PC-3 (cell line): ENCODE measurements around the gene MED15. TPM values are rescaled to one million over a fixed set of nuclear protein-coding genes. Genes with fewer than 3 reads are reported as not detected.
"Not testable (repeated sequence)": the region's sequence is repeated elsewhere in the genome, so short reads cannot be mapped to it uniquely, and the experiment has no call there.

Experiments used
- ATAC-seq: fragments of 200-7000 bp; cut with Tn5 transposase; 2 replicates; pipeline ENCODE4 v1.9.1; 2020; ENCODE audit warnings: mild to moderate bottlenecking, moderate library complexity
- BruUV-seq: library from RNA; stranded (reverse); fragments of 400-500 nt; replicated peaks from 2 replicates; lab custom pipeline; 2021; lab: Mats Ljungman, UMichigan
- CTCF ChIA-PET: fragments of 300-600 bp; sonication (Branson Sonifier 250); formaldehyde crosslinking; loops from one replicate; lab custom pipeline; 2022; ENCODE audit warnings: antibody characterized with exemption; lab: Charles Lee
- POLR2A ChIA-PET: fragments of 300-600 bp; sonication (Branson Sonifier 250); formaldehyde crosslinking; loops from one replicate; lab custom pipeline; 2022; ENCODE audit warnings: antibody characterized with exemption; ENCODE audit not compliant: unreplicated experiment; lab: Charles Lee
- DNase-seq: peaks from one replicate; pipeline ENCODE4 v3.0.0-alpha.2; 2015
- H2AFZ ChIP-seq: fragments of 300-600 bp; sonication (generic); 2 replicates; pipeline ENCODE4 v1.6.0; 2016; ENCODE audit warnings: antibody characterized with exemption, low read length
- H3F3A ChIP-seq: fragments of 300-600 bp; sonication (generic); one replicate; pipeline ENCODE4 v1.6.0; 2017; ENCODE audit warnings: antibody characterized with exemption, low read length, control low read depth, mild to moderate bottlenecking; ENCODE audit not compliant: unreplicated experiment
- H3K27ac ChIP-seq: fragments of 300-600 bp; sonication (generic); 2 replicates; pipeline ENCODE4 v1.5.1; 2016; ENCODE audit warnings: mild to moderate bottlenecking, low read length
- H3K27me3 ChIP-seq: fragments of 300-600 bp; sonication (generic); 2 replicates; pipeline ENCODE4 v1.6.1; 2016; ENCODE audit warnings: low read length, mixed read lengths
- H3K36me3 ChIP-seq: fragments of 300-600 bp; sonication (generic); 2 replicates; pipeline ENCODE4 v1.6.1; 2016; ENCODE audit warnings: low read depth, mixed run types, low read length, mixed read lengths
- H3K4me1 ChIP-seq: fragments of 300-600 bp; sonication (generic); 2 replicates; pipeline ENCODE4 v1.5.1; 2016; ENCODE audit warnings: low read length; ENCODE audit not compliant: insufficient read depth
- H3K4me2 ChIP-seq: fragments of 300-600 bp; sonication (generic); 2 replicates; pipeline ENCODE4 v1.6.0; 2016; ENCODE audit warnings: low read length
- H3K4me3 ChIP-seq: fragments of 300-600 bp; sonication (generic); 2 replicates; pipeline ENCODE4 v1.5.1; 2016; ENCODE audit warnings: mild to moderate bottlenecking, low read length, mixed read lengths
- H3K79me2 ChIP-seq: fragments of 300-600 bp; sonication (generic); 2 replicates; pipeline ENCODE4 v1.6.1; 2017; ENCODE audit warnings: low read length, mixed read lengths
- H3K9ac ChIP-seq: fragments of 300-600 bp; sonication (generic); 2 replicates; pipeline ENCODE4 v1.6.0; 2016; ENCODE audit warnings: mild to moderate bottlenecking, low read length
- H3K9me2 ChIP-seq: fragments of 300-600 bp; sonication (generic); replicated peaks from 2 replicates; pipeline ENCODE4 v1.6.1; 2016; ENCODE audit warnings: mixed run types, low read length, mixed read lengths
- H3K9me3 ChIP-seq: fragments of 300-600 bp; sonication (generic); 2 replicates; pipeline ENCODE4 v1.6.1; 2016; ENCODE audit warnings: low read length, mixed read lengths
- H4K20me1 ChIP-seq: fragments of 300-600 bp; sonication (generic); 2 replicates; pipeline ENCODE4 v1.6.1; 2016; ENCODE audit warnings: low read length, mixed read lengths
- CTCF ChIP-seq: fragments of 300-600 bp; sonication (generic); conservative IDR thresholded peaks from 2 replicates; pipeline ENCODE4 v1.5.1; 2017; ENCODE audit warnings: antibody characterized with exemption, low read depth, mild to moderate bottlenecking, low read length
- EZH2 ChIP-seq: fragments of 300-600 bp; sonication (generic); IDR thresholded peaks from one replicate; pipeline ENCODE4 v1.6.1; 2017; ENCODE audit warnings: antibody characterized with exemption, mild to moderate bottlenecking, low read length; ENCODE audit not compliant: unreplicated experiment
- EZH2phosphoT487 ChIP-seq: fragments of 300-600 bp; sonication (generic); IDR thresholded peaks from 2 replicates; pipeline ENCODE4 v1.6.1; 2018; ENCODE audit warnings: mild to moderate bottlenecking, antibody characterized with exemption, low read length, borderline replicate concordance
- intact Hi-C: fragments of 100-400 bp; cut with micrococcal nuclease; formaldehyde crosslinking; loops from 2 replicates; pipeline ENCODE4 v1.9.0; 2023
- total RNA-seq: library from RNA; depleted of rRNA; stranded (reverse); fragments of >200 nt; gene quantifications from 2 replicates; pipeline ENCODE4 v1.2.3, GENCODE V29; 2014

The MED15 gene
- total RNA-seq, 1 experiment from 2014 or later: 55.9 TPM

- DNase-seq: no peak
- no peaks in the 10 kb centered on the region for H3K9me3 ChIP-seq
- no peak for TF ChIP-seq EZH2
- no peak for TF ChIP-seq EZH2phosphoT487
- BruUV-seq: no TSS peak
- no peaks in the 10 kb centered on the region for H3K4me1 ChIP-seq
- H3K27me3 ChIP-seq: no peaks in the 10 kb centered on the region
- H3K36me3 ChIP-seq: 0 out of 2 replicates have a peak, but pooled peaks cover 4% of the 10 kb centered on the region
- H4K20me1 ChIP-seq: no peaks in the 10 kb centered on the region
- H3K27ac ChIP-seq: no peak overlapping the region
- no peak overlapping the region for H2AFZ ChIP-seq
- H3K9ac ChIP-seq: no peak overlapping the region
- POLR2A ChIA-PET: no interaction called here
- CTCF ChIA-PET: no interaction called here
- H3F3A ChIP-seq: no peaks in the 10 kb centered on the region
- no peaks in the 10 kb centered on the region for H3K79me2 ChIP-seq
- intact Hi-C loops: no loop called here
- H3K4me3 ChIP-seq: no peak overlapping the region
- ATAC-seq: no peak; the same call in 1 of the 2 replicates
- H3K4me2 ChIP-seq: no peak overlapping the region
- H3K9me2 ChIP-seq: no peaks in the 10 kb centered on the region
Measured at GRCh38 chr22:20590477-20591294, 83.3 kb downstream of the MED15 start.

DNA sequence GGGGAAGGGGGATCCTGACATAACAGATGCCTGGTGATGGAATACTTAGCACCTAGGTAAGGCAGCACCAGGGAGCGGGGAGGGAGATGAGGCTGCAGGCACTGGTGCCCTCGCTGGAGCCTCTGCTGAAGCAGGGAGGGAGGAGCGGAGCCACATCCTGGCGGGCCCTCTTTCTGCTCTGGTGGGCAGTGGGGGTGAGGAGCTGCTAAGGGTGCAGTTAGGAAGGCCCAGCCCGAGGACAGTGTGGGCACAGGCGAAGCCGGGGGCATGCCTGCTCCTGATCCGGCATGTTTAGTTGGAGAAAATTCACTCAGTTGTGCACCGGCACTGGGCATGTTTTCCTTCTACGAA lies 83.9 kb downstream of the MED15 start:
- intact Hi-C loops: no loop called here
- no peaks in the 10 kb centered on the region for H3K9me2 ChIP-seq
- DNase-seq (no peak), ATAC-seq (no peak)
- no peaks in the 10 kb centered on the region for H4K20me1 ChIP-seq
- H3K4me2 ChIP-seq: no peak overlapping the region
- no peaks in the 10 kb centered on the region for H3F3A ChIP-seq
- no peaks in the 10 kb centered on the region for H3K4me1 ChIP-seq
- BruUV-seq: no TSS peak
- no peaks in the 10 kb centered on the region for H3K27me3 ChIP-seq
- POLR2A ChIA-PET: no interaction called here
- 0 out of 2 replicates have a peak, but pooled peaks cover 4% of the 10 kb centered on the region for H3K36me3 ChIP-seq
- no peak overlapping the region for H2AFZ ChIP-seq
- H3K9ac ChIP-seq: no peak overlapping the region
- H3K27ac ChIP-seq: no peak overlapping the region
- H3K9me3 ChIP-seq: no peaks in the 10 kb centered on the region
- no peaks in the 10 kb centered on the region for H3K79me2 ChIP-seq
- TF ChIP-seq CTCF (no peak), EZH2 (no peak), EZH2phosphoT487 (no peak)
- CTCF ChIA-PET: no interaction called here
- no peak overlapping the region for H3K4me3 ChIP-seq

DNA sequence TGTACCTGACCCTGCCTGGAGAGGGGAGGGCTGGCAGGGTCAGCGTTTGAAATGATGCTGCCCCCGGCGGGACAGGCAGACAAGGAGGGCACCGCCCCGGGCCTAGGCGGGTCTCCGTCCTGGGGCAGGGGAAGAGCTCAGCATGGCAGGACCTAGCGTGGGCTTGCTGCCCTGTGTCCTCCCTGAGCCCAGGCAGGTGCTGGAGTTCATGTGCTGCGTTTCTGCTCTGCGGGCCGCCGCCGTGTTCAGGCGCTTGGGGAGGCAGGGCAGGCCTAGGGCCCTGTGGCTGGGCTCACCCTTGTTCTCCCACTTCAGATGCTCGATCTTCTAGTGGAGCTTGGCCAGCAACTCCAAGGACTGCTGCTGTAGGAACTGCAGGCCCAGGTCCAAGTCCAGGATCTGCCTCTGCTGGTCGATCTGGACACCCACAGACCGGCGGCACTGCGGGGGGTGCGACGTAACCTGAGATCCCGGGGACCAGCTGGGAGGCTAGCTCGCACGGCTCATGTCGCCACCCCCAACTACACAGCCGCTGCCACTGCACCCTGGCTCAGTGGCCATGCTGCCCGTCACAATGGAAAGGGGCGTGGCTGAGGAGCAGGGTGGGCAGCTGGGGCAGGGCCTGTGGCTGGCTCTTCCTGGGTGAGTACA lies 84.4 kb downstream of the MED15 start:
- intact Hi-C loops: no loop called here
- no peaks in the 10 kb centered on the region for H3K36me3 ChIP-seq
- ChIA-PET CTCF (no interaction called here), POLR2A (no interaction called here)
- H3K79me2 ChIP-seq: no peaks in the 10 kb centered on the region
- H3F3A ChIP-seq: no peaks in the 10 kb centered on the region
- H3K9me3 ChIP-seq: no peaks in the 10 kb centered on the region
- H3K27ac ChIP-seq: no peak overlapping the region
- no TSS peak for BruUV-seq
- H3K27me3 ChIP-seq: no peaks in the 10 kb centered on the region
- DNase-seq: no peak
- no peaks in the 10 kb centered on the region for H4K20me1 ChIP-seq
- no peak overlapping the region for H3K4me3 ChIP-seq
- no peak for ATAC-seq
- no peak overlapping the region for H2AFZ ChIP-seq
- H3K4me2 ChIP-seq: no peak overlapping the region
- no peaks in the 10 kb centered on the region for H3K9me2 ChIP-seq
- H3K4me1 ChIP-seq: no peaks in the 10 kb centered on the region
- no peak overlapping the region for H3K9ac ChIP-seq
- TF ChIP-seq EZH2 (no peak), EZH2phosphoT487 (no peak), CTCF (no peak)

- H3K9me3 ChIP-seq, H4K20me1 ChIP-seq, H3K4me1 ChIP-seq, ATAC-seq, H3K9me2 ChIP-seq, intact Hi-C loops, H3K27me3 ChIP-seq, DNase-seq, H3K4me2 ChIP-seq, CTCF ChIA-PET, H3F3A ChIP-seq, H2AFZ ChIP-seq, BruUV-seq, H3K9ac ChIP-seq, H3K79me2 ChIP-seq, H3K4me3 ChIP-seq, H3K36me3 ChIP-seq, POLR2A ChIA-PET, H3K27ac ChIP-seq: not testable (repeated sequence)
Measured at GRCh38 chr22:20594038-20594437, 86.6 kb downstream of the MED15 start.

DNA sequence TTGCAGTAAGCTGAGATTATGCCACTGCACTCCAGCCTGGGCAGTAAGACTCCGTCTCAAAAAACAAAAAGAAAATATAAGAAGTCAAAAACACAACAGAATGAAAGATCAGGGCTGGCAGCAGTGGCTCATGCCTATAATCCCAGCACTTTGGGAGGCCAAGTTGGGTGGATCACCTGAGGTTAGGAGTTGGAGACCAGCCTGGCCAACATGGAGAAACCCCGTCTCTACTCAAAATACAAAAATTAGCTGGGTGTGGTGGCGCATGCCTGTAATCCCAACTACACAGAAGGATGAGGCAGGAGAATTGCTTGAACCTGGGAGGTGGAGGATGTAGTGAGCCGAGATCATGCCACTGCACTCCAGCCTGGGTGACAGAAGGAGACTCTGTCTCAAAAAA lies 87.1 kb downstream of the MED15 start:
- H3F3A ChIP-seq, intact Hi-C loops, H3K36me3 ChIP-seq, CTCF ChIA-PET, H3K4me1 ChIP-seq, ATAC-seq, H3K9me3 ChIP-seq, H3K4me3 ChIP-seq, POLR2A ChIA-PET, H3K79me2 ChIP-seq, H4K20me1 ChIP-seq, H3K9ac ChIP-seq, H3K27ac ChIP-seq, H2AFZ ChIP-seq, H3K4me2 ChIP-seq, H3K9me2 ChIP-seq, BruUV-seq, DNase-seq, H3K27me3 ChIP-seq: not testable (repeated sequence)
